Activated CD4-positive, alpha-beta memory T cell treated with anti-CD3 and anti-CD28 coated beads for 36 hours (primary cell): Measurements from ENCODE around the gene PSMD9. TPM values are rescaled to one million over a fixed set of nuclear protein-coding genes. Genes with fewer than 3 reads are reported as not detected.
"Not testable (repeated sequence)": the region's sequence is repeated elsewhere in the genome, so short reads cannot be mapped to it uniquely, and the experiment has no call there.

Experiments
- CTCF ChIA-PET: fragments of 350-600 bp; sonication (Branson Sonifier 250); formaldehyde crosslinking; loops from one replicate; lab custom pipeline; 2021; ENCODE audit warnings: antibody characterized with exemption, inconsistent platforms; lab: Charles Lee
- POLR2A ChIA-PET: fragments of 350-600 bp; sonication (Branson Sonifier 250); formaldehyde crosslinking; loops from one replicate; lab custom pipeline; 2021; ENCODE audit warnings: antibody characterized with exemption; lab: Charles Lee
- DNase-seq: peaks from one replicate; pipeline ENCODE4 v3.0.0-alpha.2; 2020
- H3K27ac Mint-ChIP-seq: one replicate; pipeline ENCODE4 v1.8.0; 2021; ENCODE audit warnings: mixed read lengths
- H3K27me3 Mint-ChIP-seq: one replicate; pipeline ENCODE4 v1.8.0; 2021; ENCODE audit warnings: mixed read lengths
- H3K36me3 Mint-ChIP-seq: one replicate; pipeline ENCODE4 v1.8.0; 2021; ENCODE audit warnings: mixed read lengths
- H3K4me1 Mint-ChIP-seq: one replicate; pipeline ENCODE4 v1.8.0; 2021; ENCODE audit warnings: low read depth, mixed read lengths
- H3K4me3 Mint-ChIP-seq: one replicate; pipeline ENCODE4 v1.8.0; 2021; ENCODE audit warnings: mild to moderate bottlenecking, mixed read lengths
- H3K9me3 Mint-ChIP-seq: one replicate; pipeline ENCODE4 v1.8.0; 2021; ENCODE audit warnings: mixed read lengths
- intact Hi-C: fragments of 100-400 bp; cut with micrococcal nuclease; formaldehyde crosslinking; loops from one replicate; pipeline ENCODE4 v1.15.1; 2023
- total RNA-seq, 2 experiments: library from RNA; stranded (reverse); gene quantifications; one replicate each; pipeline ENCODE4 v1.2.3, GENCODE V29; 2021

PSMD9 gene
- 10 to 100 TPM; 60.7 to 64.1 TPM for total RNA-seq

GRCh38 chr12:121888478-121889273, at the start of gene PSMD9:
Gene PSMD9 (plus strand): TSS chr12:121888790. CDS start chr12:121888857, 67 bp downstream.
- Mint-ChIP-seq H3K27ac (peak within 1 kb of the TSS; percentile 94), H3K4me1 (peaks cover 39% of the 10 kb centered on the region), H3K27me3 (no peaks in the 10 kb centered on the region), H3K36me3 (peaks cover 2% of the 10 kb centered on the region), H3K9me3 (no peaks in the 10 kb centered on the region), H3K4me3 (peak within 1 kb of the TSS; percentile 100)
- ChIA-PET POLR2A (interaction anchor here (0.6 to 2.1 kb wide), 11 partner anchors 23 to 262 kb away, joined by 3 to 9 read pairs (median 3); partner anchors contain the start of genes ORAI1 and RHOF), CTCF (interaction anchor here (0.6 to 3.9 kb wide), 36 partner anchors 9 to 235 kb away, joined by 3 to 117 read pairs (median 4); partner anchors contain the start of genes CFAP251, RHOF and TMEM120B)
- peak; percentile 99 for DNase-seq
- intact Hi-C loops, result loop anchor here (1.0 to 5.0 kb wide), 13 partner anchors 30 to 856 kb away; partner anchors contain the start of genes CFAP251, MLXIP, ORAI1 and RNF34

- POLR2A ChIA-PET, result interaction anchor here (1.0 kb wide), 2 partner anchors 17 to 27 kb away, joined by 3 read pairs; no protein-coding TSS in a partner anchor
- H3K4me3 Mint-ChIP-seq, result peak overlapping the region; percentile 99
- peaks cover 15% of the 10 kb centered on the region for H3K4me1 Mint-ChIP-seq
- H3K36me3 Mint-ChIP-seq, result no peaks in the 10 kb centered on the region
- CTCF ChIA-PET, result interaction anchor here (0.9 to 3.4 kb wide), 7 partner anchors 28 to 127 kb away, joined by 3 to 21 read pairs (median 9); partner anchors contain the start of genes PSMD9, RHOF and TMEM120B
- no peaks in the 10 kb centered on the region for H3K27me3 Mint-ChIP-seq
- no peaks in the 10 kb centered on the region for H3K9me3 Mint-ChIP-seq
- DNase-seq, result peak; percentile 100
- H3K27ac Mint-ChIP-seq, result peak overlapping the region; percentile 92
- intact Hi-C loops, result loop anchor here (1.0 to 2.0 kb wide), 2 partner anchors 45 to 49 kb away; partner anchors contain the start of gene PSMD9
Observed at GRCh38 chr12:121839106-121839992, 49.2 kb upstream of the PSMD9 start.

GRCh38 chr12:121839993-121840761, 48.4 kb upstream of the PSMD9 start:
- Mint-ChIP-seq H3K4me1 (peaks cover 15% of the 10 kb centered on the region), H3K27ac (peak overlapping the region; percentile 92), H3K36me3 (no peaks in the 10 kb centered on the region), H3K27me3 (no peaks in the 10 kb centered on the region), H3K4me3 (peak overlapping the region; percentile 99), H3K9me3 (no peaks in the 10 kb centered on the region)
- intact Hi-C loops, result loop anchor here (1.0 to 2.0 kb wide), 2 partner anchors 45 to 48 kb away; partner anchors contain the start of gene PSMD9
- ChIA-PET CTCF (interaction anchor here (1.8 to 3.0 kb wide), 3 partner anchors 29 to 48 kb away, joined by 9 to 20 read pairs (median 13); partner anchors contain the start of gene PSMD9), POLR2A (interaction anchor here (1.0 kb wide), 1 partner anchor 16 kb away, joined by 3 read pairs; no protein-coding TSS in a partner anchor)
- no peak for DNase-seq

GRCh38 chr12:121843236-121843982, 45.2 kb upstream of the PSMD9 start:
- DNase-seq, result no peak
- ChIA-PET CTCF (interaction anchor here (0.8 to 1.0 kb wide), 2 partner anchors 48 to 49 kb away, joined by 3 read pairs; no protein-coding TSS in a partner anchor), POLR2A (interaction anchor here (0.7 kb wide), 1 partner anchor 27 kb away, joined by 3 read pairs; no protein-coding TSS in a partner anchor)
- intact Hi-C loops, result no loop called here
- H3K4me3 Mint-ChIP-seq, result no peak overlapping the region
- peaks cover 15% of the 10 kb centered on the region for H3K4me1 Mint-ChIP-seq
- no peaks in the 10 kb centered on the region for H3K27me3 Mint-ChIP-seq
- no peaks in the 10 kb centered on the region for H3K9me3 Mint-ChIP-seq
- H3K36me3 Mint-ChIP-seq, result no peaks in the 10 kb centered on the region
- H3K27ac Mint-ChIP-seq, result no peak overlapping the region

- no peak for DNase-seq
- Mint-ChIP-seq H3K4me1 (no peaks in the 10 kb centered on the region), H3K36me3 (no peaks in the 10 kb centered on the region), H3K9me3 (no peaks in the 10 kb centered on the region), H3K27ac (no peak overlapping the region), H3K27me3 (no peaks in the 10 kb centered on the region), H3K4me3 (no peak overlapping the region)
- intact Hi-C loops, result no loop called here
- ChIA-PET POLR2A (no interaction called here), CTCF (interaction anchor here (1.3 kb wide), 1 partner anchor 51 kb away, joined by 3 read pairs; no protein-coding TSS in a partner anchor)
Observed at GRCh38 chr12:121845701-121846100, 42.9 kb upstream of the PSMD9 start.

- ChIA-PET POLR2A (no interaction called here), CTCF (no interaction called here)
- Mint-ChIP-seq H3K27ac (no peak overlapping the region), H3K4me1 (no peaks in the 10 kb centered on the region), H3K36me3 (no peaks in the 10 kb centered on the region), H3K27me3 (no peaks in the 10 kb centered on the region), H3K4me3 (no peak overlapping the region), H3K9me3 (no peaks in the 10 kb centered on the region)
- intact Hi-C loops, result no loop called here
- DNase-seq, result no peak
Observed at GRCh38 chr12:121849211-121849610, 39.4 kb upstream of the PSMD9 start.

GRCh38 chr12:121849665-121850064, 38.9 kb upstream of the PSMD9 start:
- H3K27me3 Mint-ChIP-seq, result no peaks in the 10 kb centered on the region
- POLR2A ChIA-PET, result no interaction called here
- CTCF ChIA-PET, result no interaction called here

GRCh38 chr12:121852392-121852791, 36.2 kb upstream of the PSMD9 start:
- H3K36me3 Mint-ChIP-seq, H3K27ac Mint-ChIP-seq, DNase-seq, intact Hi-C loops, H3K27me3 Mint-ChIP-seq, H3K4me3 Mint-ChIP-seq, H3K9me3 Mint-ChIP-seq, H3K4me1 Mint-ChIP-seq, CTCF ChIA-PET, POLR2A ChIA-PET: not testable (repeated sequence)

More at GRCh38 chr12:121849665-121850064, 38.9 kb upstream of the PSMD9 start:
- Mint-ChIP-seq H3K27ac (no peak overlapping the region), H3K4me3 (no peak overlapping the region), H3K36me3 (no peaks in the 10 kb centered on the region), H3K9me3 (no peaks in the 10 kb centered on the region), H3K4me1 (no peaks in the 10 kb centered on the region)
- DNase-seq, result no peak
- intact Hi-C loops, result no loop called here

- CTCF ChIA-PET, result no interaction called here
- intact Hi-C loops, result no loop called here
- H3K27me3 Mint-ChIP-seq, result no peaks in the 10 kb centered on the region
- no peak overlapping the region for H3K4me3 Mint-ChIP-seq
- H3K4me1 Mint-ChIP-seq, result no peaks in the 10 kb centered on the region
- POLR2A ChIA-PET, result no interaction called here
- H3K9me3 Mint-ChIP-seq, result no peaks in the 10 kb centered on the region
- DNase-seq, result no peak
- no peak overlapping the region for H3K27ac Mint-ChIP-seq
- no peaks in the 10 kb centered on the region for H3K36me3 Mint-ChIP-seq
Observed at GRCh38 chr12:121857322-121858246, 31.0 kb upstream of the PSMD9 start.

- DNase-seq, result no peak
- ChIA-PET POLR2A (no interaction called here), CTCF (no interaction called here)
- H3K27ac Mint-ChIP-seq, result no peak overlapping the region
- no peaks in the 10 kb centered on the region for H3K27me3 Mint-ChIP-seq
- no peaks in the 10 kb centered on the region for H3K36me3 Mint-ChIP-seq
- H3K4me1 Mint-ChIP-seq, result no peaks in the 10 kb centered on the region
- H3K9me3 Mint-ChIP-seq, result no peaks in the 10 kb centered on the region
- H3K4me3 Mint-ChIP-seq, result no peak overlapping the region
- intact Hi-C loops, result no loop called here
Observed at GRCh38 chr12:121858318-121858661, 30.3 kb upstream of the PSMD9 start.
